ENCODE measurements around the gene ZNF646. TPM values are rescaled to one million over a fixed set of nuclear protein-coding genes. Genes with fewer than 3 reads are reported as not detected.
A peak's percentile ranks its signal among the peaks of the same experiment; 100 is the strongest.

Gene ZNF646
- total and polyA plus RNA-seq, 2 of the 13 experiments (the other 11 are each of a cell fraction or from before 2014, with no cell fraction given) = 3.4 to 10.9 TPM

GRCh38 chr16:31105677-31106213 is 31.5 kb downstream of the ZNF646 start (continued):
- TF ChIP-seq ZBTB4 (CRISPR knock-in tag; IDR thresholded peaks at IDR 0.05; ENCODE audit: borderline replicate concordance) = 0 out of 2 replicates have a peak, but pooled peaks have one; percentile 33
- peak; percentile 74; the same call in 1 of the 2 replicates for TF ChIP-seq ZNF256 (CRISPR knock-in tag; conservative IDR thresholded peaks at IDR 0.05)
- no peak for TF ChIP-seq CBX2 (IDR thresholded peaks at IDR 0.05; ENCODE audit: low read depth, low read length)
- 0 out of 2 replicates have a peak, but pooled peaks have one; percentile 51 for TF ChIP-seq CBX2 (CRISPR knock-in tag; IDR thresholded peaks at IDR 0.05; ENCODE audit: low read depth)
- TF ChIP-seq ZNF615 (CRISPR knock-in tag; IDR thresholded peaks at IDR 0.05; ENCODE audit: borderline replicate concordance) = no peak
- peak; percentile 50 for TF ChIP-seq ASH2L (IDR thresholded peaks at IDR 0.05; ENCODE audit: insufficient read length, low read depth, low read length)
- TF ChIP-seq SOX5 (CRISPR knock-in tag; IDR thresholded peaks at IDR 0.05; ENCODE audit: borderline replicate concordance) = peak; percentile 94
- TF ChIP-seq GZF1 (CRISPR knock-in tag; IDR thresholded peaks at IDR 0.05) = peak; percentile 77; the same call in 1 of the 2 replicates
- TF ChIP-seq ISL2 (CRISPR knock-in tag; IDR thresholded peaks at IDR 0.05) = peak; percentile 91
- peak; percentile 98 for TF ChIP-seq ETS1 (CRISPR knock-in tag; IDR thresholded peaks at IDR 0.05)
- TF ChIP-seq ZBTB20 (CRISPR knock-in tag; IDR thresholded peaks at IDR 0.05; ENCODE audit: borderline replicate concordance, low read depth) = peak; percentile 96; the same call in 1 of the 2 replicates
- TF ChIP-seq SIX4 (CRISPR knock-in tag; IDR thresholded peaks at IDR 0.05) = peak; percentile 52; the same call in 1 of the 2 replicates
- no peak for TF ChIP-seq SOX6 (IDR thresholded peaks at IDR 0.05)
- peak; percentile 95 for TF ChIP-seq SOX6 (CRISPR knock-in tag; IDR thresholded peaks at IDR 0.05)
- peak; percentile 97 for TF ChIP-seq ZNF230 (CRISPR knock-in tag; IDR thresholded peaks at IDR 0.05)
- peak; percentile 96 for TF ChIP-seq YEATS4 (CRISPR knock-in tag; IDR thresholded peaks at IDR 0.05; ENCODE audit: borderline replicate concordance)
- TF ChIP-seq, protein P1, sequence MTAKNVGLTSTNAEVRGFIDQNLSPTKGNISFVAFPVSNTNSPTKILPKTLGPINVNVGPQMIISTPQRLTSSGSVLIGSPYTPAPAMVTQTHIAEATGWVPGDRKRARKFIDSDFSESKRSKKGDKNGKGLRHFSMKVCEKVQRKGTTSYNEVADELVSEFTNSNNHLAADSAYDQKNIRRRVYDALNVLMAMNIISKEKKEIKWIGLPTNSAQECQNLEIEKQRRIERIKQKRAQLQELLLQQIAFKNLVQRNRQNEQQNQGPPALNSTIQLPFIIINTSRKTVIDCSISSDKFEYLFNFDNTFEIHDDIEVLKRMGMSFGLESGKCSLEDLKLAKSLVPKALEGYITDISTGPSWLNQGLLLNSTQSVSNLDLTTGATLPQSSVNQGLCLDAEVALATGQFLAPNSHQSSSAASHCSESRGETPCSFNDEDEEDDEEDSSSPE (CRISPR knock-in tag; IDR thresholded peaks at IDR 0.05) = peak; percentile 94
- TF ChIP-seq RCOR2 (CRISPR knock-in tag; IDR thresholded peaks at IDR 0.05) = peak; percentile 79
- peak; percentile 51; the same call in 1 of the 2 replicates for TF ChIP-seq NR2F6 (IDR thresholded peaks at IDR 0.05)
- TF ChIP-seq NR2F6 (CRISPR knock-in tag; IDR thresholded peaks at IDR 0.05) = peak; percentile 96
- TF ChIP-seq XRCC5 (optimal IDR thresholded peaks at IDR 0.05; ENCODE audit: low read length) = peak; percentile 94
- TF ChIP-seq TEAD3 (CRISPR knock-in tag; optimal IDR thresholded peaks at IDR 0.05; ENCODE audit: borderline replicate concordance) = peak; percentile 87
- TF ChIP-seq ZNF12 (CRISPR knock-in tag; IDR thresholded peaks at IDR 0.05) = peak; percentile 85
- TF ChIP-seq NBN (conservative IDR thresholded peaks at IDR 0.05) = no peak
- peak; percentile 86; the same call in 1 of the 2 replicates for TF ChIP-seq ZNF354B (CRISPR knock-in tag; IDR thresholded peaks at IDR 0.05)
- TF ChIP-seq MAFG (CRISPR knock-in tag; IDR thresholded peaks at IDR 0.05) = no peak
- TF ChIP-seq PHF20 (CRISPR knock-in tag; IDR thresholded peaks at IDR 0.05) = peak; percentile 78
- TF ChIP-seq ZBTB21 (CRISPR knock-in tag; IDR thresholded peaks at IDR 0.05) = peak; percentile 66
- 0 out of 2 replicates have a peak, but pooled peaks have one; percentile 80 for TF ChIP-seq ZNF33B (CRISPR knock-in tag; IDR thresholded peaks at IDR 0.05)
- TF ChIP-seq ADNP (CRISPR knock-in tag; IDR thresholded peaks at IDR 0.05) = no peak
